ENCODE results near the gene LBR. TPM values are rescaled to one million over a fixed set of nuclear protein-coding genes. Genes with fewer than 3 reads are reported as not detected.
"Not testable (repeated sequence)": the region's sequence is repeated elsewhere in the genome, so short reads cannot be mapped to it uniquely, and the experiment has no call there.

The LBR gene
- total RNA-seq, 2 donors from 2014 or later, result 52.4 to 61.3 TPM

- intact Hi-C loops (cut with DNase I), result no loop called here
- DNase-seq (ENCODE audit: low spot score), result no peak
Measured at GRCh38 chr1:225407755-225408154, 20.1 kb downstream of the LBR start.

DNA sequence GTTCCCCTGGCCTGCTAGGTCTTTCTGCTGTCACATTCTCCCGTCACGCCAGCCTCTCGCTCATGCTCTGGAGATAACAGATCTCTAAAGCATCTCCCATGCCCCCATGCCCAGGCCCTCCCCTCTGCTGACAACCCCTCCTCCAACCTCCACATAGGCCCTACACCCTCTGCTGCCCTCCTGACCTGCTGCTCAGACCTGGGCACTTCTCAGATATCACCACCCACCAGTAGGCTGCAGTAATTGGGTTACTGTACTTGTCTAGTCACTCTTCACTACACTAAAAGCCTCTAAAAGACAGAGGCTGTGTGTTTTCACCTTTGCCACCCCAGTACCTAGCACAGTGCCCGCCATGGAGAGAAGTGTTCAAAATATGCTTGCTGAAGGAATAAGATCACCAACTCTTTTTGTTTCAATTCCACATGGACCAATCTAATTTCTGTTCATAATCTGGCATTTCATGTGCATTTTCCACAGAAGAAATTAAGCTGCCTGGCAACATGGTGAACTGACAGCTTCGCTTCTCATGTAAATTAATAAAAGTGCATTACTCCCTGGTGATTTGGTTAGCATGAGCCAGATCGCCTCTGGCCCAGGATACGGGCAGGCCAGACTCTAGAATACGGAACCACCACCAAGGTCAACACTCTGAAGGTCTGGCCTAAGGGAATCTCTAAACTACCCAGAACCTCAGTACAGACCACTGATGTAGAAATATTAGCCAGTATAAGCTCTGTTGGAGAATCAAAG is 20.7 kb downstream of the LBR start:
- DNase-seq (ENCODE audit: low spot score), result no peak
- intact Hi-C loops (cut with DNase I), result no loop called here

- no peak for DNase-seq (ENCODE audit: low spot score)
- intact Hi-C loops (cut with DNase I), result no loop called here
Measured at GRCh38 chr1:225400968-225401367, 26.9 kb downstream of the LBR start.

DNA sequence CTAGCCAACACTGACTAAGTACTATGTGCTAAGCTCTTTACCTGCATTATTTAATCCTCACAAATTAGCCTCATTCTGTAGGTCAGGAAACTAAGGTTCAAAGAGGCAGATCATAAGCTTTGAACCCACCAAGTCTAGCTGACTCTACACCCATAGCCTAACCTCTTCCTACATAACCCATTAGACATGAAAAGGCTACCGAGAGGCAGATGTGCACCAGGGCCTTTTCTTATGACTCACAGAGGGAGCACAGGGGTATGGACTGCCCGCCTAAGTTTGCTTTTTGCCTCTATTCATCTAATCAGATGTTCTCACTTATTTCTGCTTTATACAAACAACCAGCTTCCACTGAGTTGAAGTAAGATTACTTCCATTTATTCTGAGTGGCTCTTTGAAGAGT is 31.5 kb downstream of the LBR start:
- DNase-seq (ENCODE audit: low spot score), result no peak
- intact Hi-C loops (cut with DNase I), result no loop called here

DNA sequence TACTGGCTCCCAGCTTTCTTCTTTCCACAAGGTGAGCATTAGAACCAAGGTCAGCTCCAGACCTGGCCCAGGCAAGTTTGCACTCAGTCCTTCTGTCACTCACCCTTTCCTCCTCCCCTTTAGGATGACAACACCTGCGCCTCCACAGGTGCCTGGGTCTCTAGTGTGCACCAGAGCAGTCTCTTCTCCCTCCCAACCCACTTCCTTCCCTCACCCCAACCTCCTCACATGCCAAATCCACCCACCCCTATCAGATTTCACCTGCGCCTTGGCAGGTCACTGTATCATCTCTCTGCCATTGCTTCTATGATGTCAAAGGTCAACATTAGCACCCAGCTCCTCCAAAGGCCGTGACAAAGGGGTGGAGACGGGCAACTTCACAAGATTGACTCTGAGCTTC is 38.0 kb downstream of the LBR start:
- DNase-seq (ENCODE audit: low spot score), result no peak
- intact Hi-C loops (cut with DNase I), result no loop called here

DNA sequence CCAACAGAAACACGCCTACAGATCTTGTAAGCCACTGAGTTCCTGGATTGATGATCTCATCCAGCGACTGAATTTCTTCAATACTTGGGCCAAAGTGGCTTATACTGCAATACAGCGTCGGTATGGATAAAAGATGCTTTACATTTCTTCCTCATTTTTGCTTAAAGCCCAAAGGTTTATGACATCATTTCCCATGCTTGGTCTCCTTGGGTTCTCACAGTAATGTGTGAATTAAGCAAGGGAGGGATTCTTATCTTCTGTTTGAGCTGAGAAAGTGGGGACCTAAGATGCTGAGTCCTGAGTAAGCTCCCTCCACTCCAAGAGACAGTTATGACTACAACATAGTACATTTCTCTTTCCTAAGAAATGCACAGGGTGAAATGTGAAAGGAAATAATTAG is 39.5 kb downstream of the LBR start:
- intact Hi-C loops (cut with DNase I), result no loop called here
- no peak for DNase-seq (ENCODE audit: low spot score)

GRCh38 chr1:225386860-225387259 is 41.0 kb downstream of the LBR start:
- DNase-seq (ENCODE audit: low spot score); intact Hi-C loops (cut with DNase I): not testable (repeated sequence)

DNA sequence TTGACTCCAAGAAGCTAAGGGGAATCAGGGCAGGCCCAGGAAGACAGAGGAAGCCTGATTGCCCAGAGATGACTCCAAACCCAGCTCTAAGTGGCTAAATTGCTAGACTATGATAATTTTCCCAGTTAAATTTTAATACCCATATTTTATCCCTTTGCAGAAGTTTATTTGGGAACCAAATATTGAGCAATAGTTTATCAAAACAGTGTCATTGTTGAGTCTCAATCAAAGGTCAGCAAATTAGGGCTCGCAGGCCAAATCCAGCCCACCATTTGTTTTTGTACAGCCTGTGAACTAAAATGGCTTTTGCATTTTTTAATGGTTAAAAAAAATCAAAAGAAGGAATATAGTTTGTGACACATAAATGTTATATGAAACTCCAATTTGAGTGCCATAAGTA is 47.1 kb downstream of the LBR start:
- intact Hi-C loops (cut with DNase I), result no loop called here
- no peak for DNase-seq (ENCODE audit: low spot score)

DNA sequence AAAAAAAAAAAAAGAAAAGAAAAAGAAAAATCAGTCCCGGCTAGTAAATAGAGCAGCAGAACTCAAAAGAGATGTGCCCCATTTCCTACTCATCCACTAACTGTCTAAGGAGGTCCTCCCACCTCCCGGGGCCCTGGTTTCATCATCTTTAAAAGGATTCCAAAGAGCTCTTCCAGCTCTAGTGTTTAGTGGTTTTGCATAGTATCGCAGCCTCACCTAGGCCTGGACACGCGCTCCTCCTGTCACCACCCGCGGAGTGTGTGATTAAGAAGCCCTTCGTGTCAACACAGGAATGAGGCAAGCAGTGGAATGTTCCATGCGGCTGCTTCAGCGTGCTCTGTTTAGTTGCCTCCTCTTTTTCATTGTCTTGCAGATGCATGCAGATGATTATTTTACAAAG is 49.0 kb downstream of the LBR start:
- DNase-seq (ENCODE audit: low spot score), result no peak
- intact Hi-C loops (cut with DNase I), result no loop called here

- intact Hi-C loops (cut with DNase I), result no loop called here
- DNase-seq (ENCODE audit: low spot score), result no peak
Measured at GRCh38 chr1:225374996-225375395, 52.8 kb downstream of the LBR start.

DNA sequence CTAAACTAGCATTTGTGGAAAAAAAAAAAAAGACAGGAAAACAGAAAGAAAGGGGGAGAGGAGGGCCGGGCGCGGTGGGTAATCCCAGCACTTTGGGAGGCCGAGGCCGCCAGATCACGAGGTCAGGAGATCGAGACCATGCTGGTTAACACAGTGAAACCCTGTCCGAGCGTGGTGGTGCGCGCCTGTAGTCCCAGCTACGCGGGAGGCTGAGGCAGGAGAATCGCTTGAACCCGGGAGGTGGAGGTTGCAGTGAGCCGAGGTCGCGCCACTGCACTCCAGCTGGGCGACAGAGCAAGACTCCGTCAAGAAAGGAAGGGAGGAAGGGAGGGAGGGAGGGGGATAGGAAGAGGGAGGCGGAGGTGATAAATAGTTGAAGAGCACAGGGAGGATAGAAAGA is 54.7 kb downstream of the LBR start:
- intact Hi-C loops (cut with DNase I), result no loop called here
- no peak for DNase-seq (ENCODE audit: low spot score)

DNA sequence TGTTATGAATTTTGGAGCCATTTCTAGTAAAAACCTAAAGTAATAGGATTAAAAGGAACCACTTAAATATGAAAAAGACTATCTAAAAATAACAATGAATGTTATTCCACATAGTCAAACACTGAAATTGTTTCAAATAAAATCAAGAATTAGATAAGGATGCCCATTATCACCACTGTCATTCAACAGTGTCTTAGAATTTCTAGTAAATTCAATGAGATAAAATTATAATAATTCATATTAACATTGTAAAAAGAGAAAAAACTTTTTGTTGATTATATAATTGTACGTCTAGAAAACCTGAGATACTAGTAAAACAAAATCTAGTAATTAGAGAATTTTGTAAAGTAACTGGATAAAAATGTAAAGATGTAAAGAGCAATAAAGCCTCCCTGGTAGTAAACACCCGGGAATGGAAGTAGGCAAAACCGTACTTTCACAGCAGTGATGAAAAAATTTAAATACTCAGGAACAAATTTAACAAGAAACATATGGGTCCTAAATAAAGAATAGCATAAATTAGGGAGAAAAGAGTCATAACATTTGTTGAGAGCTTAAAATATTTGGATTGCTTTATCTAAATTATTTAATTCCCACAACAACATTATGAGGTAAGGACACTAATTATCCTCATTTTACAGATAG is 56.4 kb downstream of the LBR start:
- intact Hi-C loops (cut with DNase I), result no loop called here
- no peak for DNase-seq (ENCODE audit: low spot score)

DNA sequence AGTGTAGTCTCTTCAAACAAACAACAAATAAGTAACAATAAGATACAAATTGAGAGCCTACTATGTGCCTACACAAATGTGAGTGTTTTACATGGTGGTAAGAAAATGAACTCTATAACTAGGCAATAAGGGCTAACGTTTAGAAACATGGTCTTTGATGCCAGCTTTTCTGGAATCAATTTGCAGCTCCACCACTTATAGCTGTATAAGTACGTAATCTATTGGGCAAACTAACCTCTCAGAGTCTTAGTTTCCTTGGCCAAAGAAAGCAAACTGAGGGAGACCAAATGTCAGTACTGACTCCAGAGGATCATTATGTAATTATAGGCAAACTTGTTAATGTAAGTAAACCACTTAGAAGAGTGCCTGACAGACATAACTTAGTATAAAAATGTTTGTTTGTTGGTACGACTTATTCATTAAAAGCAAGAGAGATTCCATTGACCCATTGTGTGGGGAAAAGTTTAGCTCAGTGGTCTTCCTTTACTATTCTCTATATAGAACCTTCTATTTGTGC is 59.7 kb downstream of the LBR start:
- no peak for DNase-seq (ENCODE audit: low spot score)
- intact Hi-C loops (cut with DNase I), result no loop called here

DNA sequence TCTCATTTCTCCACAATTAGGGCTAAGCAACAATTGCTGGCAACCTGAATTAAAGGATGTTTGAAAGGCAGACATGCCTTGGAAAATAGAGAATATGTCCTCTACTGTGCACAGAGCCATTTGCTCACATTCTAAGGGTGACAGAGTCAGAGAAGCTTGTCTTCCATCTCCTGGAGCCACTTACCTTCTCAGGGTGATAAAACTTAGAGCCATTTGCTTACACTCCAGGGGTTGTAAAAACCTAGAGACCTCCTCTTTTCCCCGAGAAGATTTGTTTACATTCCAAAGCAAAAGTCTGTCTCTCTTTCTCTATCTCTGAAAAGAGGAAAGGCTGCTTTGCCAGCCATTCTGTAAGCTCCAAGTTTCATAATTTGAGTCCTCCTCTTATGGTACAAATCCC is 61.3 kb downstream of the LBR start:
- no peak for DNase-seq (ENCODE audit: low spot score)
- intact Hi-C loops (cut with DNase I), result no loop called here

- DNase-seq (ENCODE audit: low spot score), result no peak
- intact Hi-C loops (cut with DNase I), result no loop called here
Measured at GRCh38 chr1:225366018-225366417, 61.8 kb downstream of the LBR start.

DNA sequence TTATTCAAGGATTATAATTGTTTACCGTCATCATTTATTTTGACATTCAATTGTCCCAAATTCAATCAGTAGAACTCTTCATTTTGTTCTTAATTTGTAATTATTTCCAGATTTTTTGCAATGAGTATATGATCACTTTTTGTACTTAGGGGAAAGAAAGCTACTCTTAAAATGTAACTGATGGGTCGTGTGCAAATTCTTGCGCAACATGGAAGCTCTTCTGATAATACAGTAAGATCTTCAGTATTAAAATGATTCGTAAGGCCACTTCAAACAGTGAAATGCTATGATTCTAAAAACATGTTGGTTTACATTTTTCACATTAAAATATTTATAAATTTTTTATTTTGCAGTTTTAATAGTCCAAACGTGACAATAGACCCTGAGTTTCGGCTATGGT is 63.4 kb downstream of the LBR start:
- DNase-seq (ENCODE audit: low spot score), result no peak
- intact Hi-C loops (cut with DNase I), result no loop called here

- intact Hi-C loops (cut with DNase I), result no loop called here
Measured at GRCh38 chr1:225362805-225363204, 65.0 kb downstream of the LBR start.

GRCh38 chr1:225361176-225361575 is 66.7 kb downstream of the LBR start:
- no peak for DNase-seq (ENCODE audit: low spot score)
- intact Hi-C loops (cut with DNase I), result no loop called here

More at GRCh38 chr1:225362805-225363204, 65.0 kb downstream of the LBR start:
- DNase-seq (ENCODE audit: low spot score), result no peak

DNA sequence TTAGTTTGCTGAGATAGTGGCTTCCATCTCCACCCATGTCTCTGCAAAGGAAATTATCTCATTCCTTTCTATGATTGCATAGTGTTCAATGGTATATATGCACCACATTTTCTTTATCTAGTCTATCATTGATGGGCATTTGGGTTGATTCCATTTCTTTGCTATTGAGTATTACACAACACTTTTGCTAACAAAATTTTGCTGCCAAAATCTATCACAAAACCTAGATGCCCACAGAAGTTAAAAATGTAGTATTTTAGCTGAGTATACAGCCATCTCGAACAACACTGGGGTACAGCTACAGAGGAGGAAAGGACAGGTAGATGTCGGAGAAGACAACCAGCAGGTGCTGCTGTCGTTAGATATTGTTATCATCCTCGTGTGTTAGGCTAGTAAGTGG is 67.7 kb downstream of the LBR start:
- no peak for DNase-seq (ENCODE audit: low spot score)
- intact Hi-C loops (cut with DNase I), result no loop called here

- intact Hi-C loops (cut with DNase I), result no loop called here
- DNase-seq (ENCODE audit: low spot score), result no peak
Measured at GRCh38 chr1:225355863-225356262, 72.0 kb downstream of the LBR start.

DNA sequence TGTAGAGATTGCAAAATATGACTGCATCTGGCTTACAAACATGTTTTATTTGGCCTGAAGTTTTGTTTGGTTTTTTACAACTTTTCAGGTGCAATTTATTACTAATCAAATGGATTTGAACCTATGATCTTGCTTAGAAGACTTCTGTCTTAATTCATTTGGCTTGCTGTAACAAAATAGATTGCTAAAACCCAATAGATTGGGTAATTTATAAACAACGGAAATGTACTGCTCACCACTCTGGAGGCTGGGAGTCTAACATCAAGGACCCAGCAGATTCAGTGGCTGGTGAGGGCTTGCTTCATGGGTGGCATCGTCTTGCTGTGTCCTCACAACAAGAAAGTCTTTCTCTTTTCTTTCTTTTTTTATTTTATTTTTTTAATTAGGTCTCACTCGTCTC is 72.9 kb downstream of the LBR start:
- intact Hi-C loops (cut with DNase I), result no loop called here

More for the DNA sequence above, 72.9 kb downstream of the LBR start:
- DNase-seq (ENCODE audit: low spot score), result no peak
